HL-60 (cell line): Measurements from ENCODE around the gene CCR9.

Experiments used
- POLR2AphosphoS5 ChIP-seq: IDR thresholded peaks from 2 replicates; pipeline ENCODE4 v1.6.1; 2012; ENCODE audit warnings: low read depth
- SPI1 ChIP-seq: IDR thresholded peaks from 2 replicates; pipeline ENCODE4 v1.6.1; 2012; ENCODE audit warnings: low read depth, mild to moderate bottlenecking, borderline replicate concordance
- TF ChIP-seq, protein P1 (sequence below): IDR thresholded peaks from 2 replicates; pipeline ENCODE4 v1.6.1; 2012; ENCODE audit warnings: low read depth; ENCODE audit not compliant: insufficient replicate concordance

DNA sequence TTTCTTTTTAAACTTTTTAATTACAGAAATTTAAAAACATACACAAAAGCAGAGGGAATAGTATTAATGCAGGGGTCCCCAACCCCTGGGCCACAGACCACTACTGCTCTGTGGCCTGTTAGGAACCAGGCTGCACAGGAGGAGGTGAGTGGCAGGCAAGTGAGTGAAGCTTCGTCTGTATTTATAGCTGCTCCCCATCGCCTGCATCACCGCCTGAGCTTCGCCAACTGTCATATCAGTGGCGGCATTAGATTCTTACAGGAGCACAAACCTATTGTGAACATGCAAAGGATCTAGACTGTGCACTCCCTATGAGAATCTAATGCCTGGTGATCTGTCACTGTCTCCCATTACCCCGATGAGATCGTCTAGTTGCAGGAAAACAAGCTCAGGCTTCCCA is 22.4 kb downstream of the CCR9 start:
- no peak for TF ChIP-seq SPI1
- TF ChIP-seq, protein P1, sequence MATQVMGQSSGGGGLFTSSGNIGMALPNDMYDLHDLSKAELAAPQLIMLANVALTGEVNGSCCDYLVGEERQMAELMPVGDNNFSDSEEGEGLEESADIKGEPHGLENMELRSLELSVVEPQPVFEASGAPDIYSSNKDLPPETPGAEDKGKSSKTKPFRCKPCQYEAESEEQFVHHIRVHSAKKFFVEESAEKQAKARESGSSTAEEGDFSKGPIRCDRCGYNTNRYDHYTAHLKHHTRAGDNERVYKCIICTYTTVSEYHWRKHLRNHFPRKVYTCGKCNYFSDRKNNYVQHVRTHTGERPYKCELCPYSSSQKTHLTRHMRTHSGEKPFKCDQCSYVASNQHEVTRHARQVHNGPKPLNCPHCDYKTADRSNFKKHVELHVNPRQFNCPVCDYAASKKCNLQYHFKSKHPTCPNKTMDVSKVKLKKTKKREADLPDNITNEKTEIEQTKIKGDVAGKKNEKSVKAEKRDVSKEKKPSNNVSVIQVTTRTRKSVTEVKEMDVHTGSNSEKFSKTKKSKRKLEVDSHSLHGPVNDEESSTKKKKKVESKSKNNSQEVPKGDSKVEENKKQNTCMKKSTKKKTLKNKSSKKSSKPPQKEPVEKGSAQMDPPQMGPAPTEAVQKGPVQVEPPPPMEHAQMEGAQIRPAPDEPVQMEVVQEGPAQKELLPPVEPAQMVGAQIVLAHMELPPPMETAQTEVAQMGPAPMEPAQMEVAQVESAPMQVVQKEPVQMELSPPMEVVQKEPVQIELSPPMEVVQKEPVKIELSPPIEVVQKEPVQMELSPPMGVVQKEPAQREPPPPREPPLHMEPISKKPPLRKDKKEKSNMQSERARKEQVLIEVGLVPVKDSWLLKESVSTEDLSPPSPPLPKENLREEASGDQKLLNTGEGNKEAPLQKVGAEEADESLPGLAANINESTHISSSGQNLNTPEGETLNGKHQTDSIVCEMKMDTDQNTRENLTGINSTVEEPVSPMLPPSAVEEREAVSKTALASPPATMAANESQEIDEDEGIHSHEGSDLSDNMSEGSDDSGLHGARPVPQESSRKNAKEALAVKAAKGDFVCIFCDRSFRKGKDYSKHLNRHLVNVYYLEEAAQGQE, result no peak
- TF ChIP-seq POLR2AphosphoS5, result no peak
